Limb (tissue), 2 donors: ENCODE data around the gene DUSP11.
"Not testable (repeated sequence)": the region's sequence is repeated elsewhere in the genome, so short reads cannot be mapped to it uniquely, and the experiment has no call there.

Experiments
- DNase-seq, 2 donors: peaks; one replicate each; pipeline ENCODE4 v3.0.0-alpha.2; 2016; ENCODE audit errors: extremely low spot score in 2 of 2

The DUSP11 gene

GRCh38 chr2:73772819-73773218, 7.1 kb downstream of the DUSP11 start:
- no peak for DNase-seq

- DNase-seq, result no peak
These were observed 9.2 kb downstream of the DUSP11 start for GRCh38 chr2:73770725-73771124.

- no peak for DNase-seq
These were observed 12.9 kb downstream of the DUSP11 start for GRCh38 chr2:73766994-73767393.

- DNase-seq, result no peak
These were observed 13.6 kb downstream of the DUSP11 start for GRCh38 chr2:73766349-73766748.

GRCh38 chr2:73764945-73765344, 15.0 kb downstream of the DUSP11 start:
- DNase-seq, result no peak

- DNase-seq, result no peak
These were observed 17.3 kb downstream of the DUSP11 start for GRCh38 chr2:73762571-73762970.

- no peak for DNase-seq
These were observed 20.0 kb downstream of the DUSP11 start for GRCh38 chr2:73759904-73760303.

GRCh38 chr2:73759285-73759764, 20.6 kb downstream of the DUSP11 start:
- no peak for DNase-seq

- not testable (repeated sequence) for DNase-seq
These were observed 25.6 kb downstream of the DUSP11 start for GRCh38 chr2:73754332-73754731.

GRCh38 chr2:73749314-73749713, 30.6 kb downstream of the DUSP11 start:
- no peak for DNase-seq

GRCh38 chr2:73746877-73747208, 33.1 kb downstream of the DUSP11 start:
- DNase-seq, result no peak

GRCh38 chr2:73746015-73746876, 33.7 kb downstream of the DUSP11 start:
- DNase-seq, result no peak

- DNase-seq, result no peak
These were observed 39.1 kb downstream of the DUSP11 start for GRCh38 chr2:73740767-73741166.

GRCh38 chr2:73739101-73739500, 40.8 kb downstream of the DUSP11 start:
- no peak for DNase-seq

- DNase-seq, result peak; percentile 98
These were observed 42.8 kb downstream of the DUSP11 start, which contains the start of gene TPRKB for GRCh38 chr2:73736855-73737779. TPRKB (minus strand) TSS chr2:73737345; CDS start chr2:73734569, 2,776 bp downstream.

- no peak for DNase-seq
These were observed 43.5 kb downstream of the DUSP11 start for GRCh38 chr2:73736378-73736777.

GRCh38 chr2:73730810-73731209, 49.1 kb downstream of the DUSP11 start:
- DNase-seq, result no peak

- DNase-seq, result no peak
These were observed 51.2 kb downstream of the DUSP11 start for GRCh38 chr2:73728711-73729110.

- no peak for DNase-seq
These were observed 51.9 kb downstream of the DUSP11 start for GRCh38 chr2:73728043-73728442.

GRCh38 chr2:73726657-73727056, 53.2 kb downstream of the DUSP11 start:
- DNase-seq, result not testable (repeated sequence)

GRCh38 chr2:73718851-73719621, 60.9 kb downstream of the DUSP11 start:
- DNase-seq, result no peak
